Measurements from ENCODE around the gene MARVELD3.
"Not testable (repeated sequence)": the region's sequence is repeated elsewhere in the genome, so short reads cannot be mapped to it uniquely, and the experiment has no call there.

Gene MARVELD3, protein sequence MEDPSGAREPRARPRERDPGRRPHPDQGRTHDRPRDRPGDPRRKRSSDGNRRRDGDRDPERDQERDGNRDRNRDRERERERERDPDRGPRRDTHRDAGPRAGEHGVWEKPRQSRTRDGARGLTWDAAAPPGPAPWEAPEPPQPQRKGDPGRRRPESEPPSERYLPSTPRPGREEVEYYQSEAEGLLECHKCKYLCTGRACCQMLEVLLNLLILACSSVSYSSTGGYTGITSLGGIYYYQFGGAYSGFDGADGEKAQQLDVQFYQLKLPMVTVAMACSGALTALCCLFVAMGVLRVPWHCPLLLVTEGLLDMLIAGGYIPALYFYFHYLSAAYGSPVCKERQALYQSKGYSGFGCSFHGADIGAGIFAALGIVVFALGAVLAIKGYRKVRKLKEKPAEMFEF

GRCh38 chr16:71626018-71626857 lies at the start of gene MARVELD3:
Gene MARVELD3, plus strand, starts transcription at chr16:71626184. Its CDS starts 46 bp downstream, at chr16:71626230.
- peak; percentile 54 for DNase-seq

DNA sequence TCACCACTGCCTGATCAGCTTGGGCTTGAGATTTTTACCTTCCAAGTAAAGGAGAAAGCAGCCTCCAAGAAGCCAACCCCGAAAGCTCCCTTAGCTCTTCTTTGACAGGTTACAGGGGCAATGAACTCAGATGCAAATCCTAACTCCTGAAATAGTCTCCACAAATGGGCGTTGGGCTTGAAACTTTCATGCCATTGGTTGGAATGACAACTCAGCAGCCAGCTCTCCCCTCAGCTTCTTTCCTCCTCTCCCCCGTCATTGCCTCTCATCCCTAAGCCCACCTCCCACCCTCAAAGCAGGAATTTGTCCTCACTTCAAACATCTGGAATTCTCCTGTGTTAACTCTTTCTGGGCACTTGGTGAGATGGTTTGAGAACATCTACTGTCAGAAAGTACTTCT lies 49.0 kb upstream of the MARVELD3 start, which contains the start of gene TAT:
TSS of gene TAT (minus strand) at position 122 of the 400 bp plus-strand sequence. CDS start 677 bp downstream, outside the sequence.
- DNase-seq = no peak

GRCh38 chr16:71582553-71582848 lies 43.5 kb upstream of the MARVELD3 start:
- DNase-seq = not testable (repeated sequence)

DNA sequence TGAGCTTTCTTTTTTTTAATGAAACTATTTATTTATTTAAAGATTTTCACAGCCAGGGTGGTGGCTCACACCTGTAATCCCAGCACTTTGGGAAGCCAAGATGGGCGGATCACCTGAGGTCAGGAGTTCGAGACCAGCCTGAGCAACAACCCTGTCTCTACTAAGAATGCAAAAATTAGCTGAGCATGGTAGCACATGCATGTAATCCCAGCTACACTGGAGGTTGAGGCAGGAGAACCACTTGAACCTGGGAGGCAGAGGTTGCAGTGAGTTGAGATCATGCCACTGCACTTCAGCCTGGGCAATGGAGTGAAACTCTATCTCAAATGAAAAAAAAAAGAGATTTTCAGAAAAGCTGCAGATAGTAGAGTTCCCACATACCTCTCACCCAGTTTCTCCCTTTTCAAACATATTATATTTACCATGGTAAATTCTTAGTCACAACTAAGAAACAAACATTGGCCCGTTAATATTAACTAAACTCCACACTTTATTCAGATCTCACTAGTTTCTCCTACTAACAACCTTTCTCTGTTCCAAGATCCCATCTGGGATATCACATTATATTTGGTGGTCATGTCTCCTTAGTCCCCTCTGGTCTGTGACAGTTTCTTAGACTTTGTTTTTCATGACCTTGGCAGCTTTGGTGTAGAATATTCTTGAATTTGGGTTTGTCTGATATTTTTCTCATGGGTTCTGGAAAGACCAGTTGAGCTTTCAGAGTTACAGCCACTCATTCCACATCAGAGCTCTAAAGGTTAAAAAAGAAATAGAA lies 41.3 kb upstream of the MARVELD3 start:
- DNase-seq = no peak

DNA sequence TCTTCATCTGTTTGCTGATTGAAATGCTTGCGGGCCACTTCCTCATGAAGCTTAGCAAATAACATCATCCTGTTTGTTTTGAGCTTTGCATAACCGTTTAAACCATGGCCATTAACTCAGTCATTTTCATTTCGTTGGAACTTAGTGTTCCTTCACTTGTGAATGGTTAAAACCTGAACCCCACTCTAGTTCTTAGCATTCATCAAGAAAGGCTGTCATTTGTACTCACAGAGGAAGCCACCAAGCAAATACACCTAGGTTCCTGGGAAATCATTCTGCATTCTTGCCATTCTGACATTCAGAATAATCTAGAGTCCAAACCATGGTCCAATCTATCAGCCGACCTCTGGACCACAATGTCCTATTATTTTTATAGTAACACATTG lies 40.7 kb upstream of the MARVELD3 start:
- DNase-seq = no peak

- not testable (repeated sequence) for DNase-seq
These were observed 36.6 kb upstream of the MARVELD3 start for GRCh38 chr16:71589334-71589733.

GRCh38 chr16:71590071-71590470 lies 35.9 kb upstream of the MARVELD3 start:
- DNase-seq = not testable (repeated sequence)

DNA sequence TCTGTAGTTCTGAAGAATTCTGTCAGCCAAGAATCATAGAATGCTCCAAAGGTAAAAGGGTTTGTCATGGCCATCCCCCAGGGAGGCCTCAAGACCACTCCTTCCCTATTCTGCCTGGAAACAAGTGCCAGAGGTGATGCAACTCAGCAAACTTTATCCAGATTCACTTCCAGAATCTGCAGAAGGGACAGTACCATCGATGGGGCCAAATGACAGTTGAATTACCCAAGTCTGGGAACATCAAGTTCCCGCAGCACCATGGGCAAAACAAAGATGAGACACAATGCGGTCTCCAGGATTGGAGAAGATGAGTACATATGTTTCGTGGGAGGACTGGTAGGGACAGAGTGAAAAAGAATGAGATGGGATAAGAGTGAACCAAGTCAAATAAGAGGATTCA lies 35.4 kb upstream of the MARVELD3 start:
- DNase-seq = no peak

DNA sequence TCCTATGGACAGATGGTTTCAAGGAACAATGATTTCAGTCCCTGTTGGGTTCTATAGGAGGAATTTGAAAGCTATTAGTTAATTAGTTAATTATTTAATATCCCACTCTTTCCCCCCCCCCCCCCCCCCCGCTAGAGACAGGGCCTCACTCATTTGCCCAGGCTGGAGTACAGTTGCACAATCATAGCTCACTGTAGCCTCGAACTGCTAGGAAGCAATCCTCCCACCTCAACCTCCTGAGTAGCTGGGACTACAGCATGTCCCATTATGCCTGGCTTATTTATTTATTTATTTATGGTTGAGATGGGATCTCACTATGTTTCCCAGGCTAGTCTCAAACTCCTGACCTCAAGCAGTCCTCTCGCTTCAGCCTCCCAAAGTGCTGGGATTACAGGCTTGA lies 34.1 kb upstream of the MARVELD3 start:
- DNase-seq = no peak

- DNase-seq = no peak
These were observed 32.7 kb upstream of the MARVELD3 start for GRCh38 chr16:71593048-71593999.

- DNase-seq = no peak
These were observed 31.9 kb upstream of the MARVELD3 start for GRCh38 chr16:71594000-71594646.

- DNase-seq = not testable (repeated sequence)
These were observed 30.6 kb upstream of the MARVELD3 start for GRCh38 chr16:71595340-71595826.

DNA sequence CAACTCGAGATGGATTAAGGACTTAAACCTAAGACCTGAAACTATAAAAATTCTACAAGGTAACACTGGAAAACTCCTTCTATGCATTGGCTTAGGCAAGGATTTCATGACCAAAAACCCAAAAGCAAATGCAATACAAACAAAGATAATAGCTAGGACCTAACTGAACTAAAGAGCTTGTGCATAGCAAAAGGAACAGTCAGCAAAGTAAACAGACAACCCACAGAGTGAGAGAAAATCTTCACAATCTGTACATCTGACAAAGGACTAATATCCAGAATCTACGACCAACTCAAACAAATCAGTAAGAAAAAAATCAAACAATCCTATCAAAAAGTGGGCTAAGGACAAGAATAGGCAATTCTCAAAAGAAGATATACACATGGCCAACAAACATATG lies 27.6 kb upstream of the MARVELD3 start:
- DNase-seq = not testable (repeated sequence)

DNA sequence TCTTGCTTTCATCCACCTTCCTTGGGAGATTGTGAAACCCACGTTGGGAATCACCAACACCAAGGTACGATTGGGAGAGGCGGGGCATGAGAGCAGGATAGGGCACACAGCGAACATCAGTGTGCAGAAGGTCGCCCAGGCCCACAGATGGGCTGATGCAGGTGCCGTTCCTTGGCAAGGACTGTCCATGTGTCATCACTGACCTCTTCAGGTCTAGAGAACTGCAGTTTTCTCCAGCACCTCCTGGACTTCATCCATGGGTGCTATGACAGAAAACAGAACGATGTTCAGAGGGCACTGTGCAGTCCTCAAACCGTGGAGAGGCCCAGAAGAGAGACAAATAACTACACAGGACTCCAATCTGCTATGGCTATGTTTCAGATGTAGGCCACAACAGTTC lies 25.2 kb upstream of the MARVELD3 start:
- DNase-seq = no peak

DNA sequence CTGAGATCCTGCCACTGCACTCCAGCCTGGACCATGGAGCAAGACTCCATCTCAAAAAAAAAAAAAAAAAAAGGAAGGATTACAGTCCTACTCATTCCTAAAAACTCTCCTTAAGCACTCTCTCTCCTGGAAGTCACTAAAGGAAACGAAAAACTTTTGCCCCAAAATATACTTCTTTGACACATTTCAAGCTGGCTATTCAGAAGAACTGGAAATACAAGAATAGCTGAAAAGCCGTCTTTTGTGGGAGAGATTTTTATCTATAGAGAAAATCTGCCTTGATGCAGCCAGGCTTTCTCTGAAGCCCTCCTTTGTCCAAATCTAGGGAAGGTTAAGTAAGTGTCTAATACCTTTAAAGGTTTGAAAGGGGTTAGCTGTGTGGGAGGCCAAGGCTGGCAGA lies 16.9 kb upstream of the MARVELD3 start:
- DNase-seq = no peak

DNA sequence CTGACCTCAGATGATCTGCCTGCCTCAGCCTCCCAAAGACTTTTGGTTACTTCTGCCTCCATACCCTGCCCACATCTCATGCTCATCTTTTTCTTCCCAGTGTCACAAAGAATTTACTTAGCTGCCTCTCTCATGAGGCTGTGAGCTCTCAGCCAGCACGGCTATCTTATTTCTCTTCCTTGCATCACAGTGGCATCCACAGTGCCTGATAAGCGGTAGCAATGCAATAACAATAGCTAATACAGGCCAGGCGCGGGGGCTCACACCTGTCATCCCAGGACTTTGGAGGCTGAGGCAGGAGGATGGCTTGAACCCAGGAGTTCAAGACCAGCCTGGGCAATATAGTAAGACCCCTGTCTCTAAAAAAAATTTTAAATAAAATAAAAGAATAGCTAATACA lies 15.5 kb upstream of the MARVELD3 start:
- no peak for DNase-seq

DNA sequence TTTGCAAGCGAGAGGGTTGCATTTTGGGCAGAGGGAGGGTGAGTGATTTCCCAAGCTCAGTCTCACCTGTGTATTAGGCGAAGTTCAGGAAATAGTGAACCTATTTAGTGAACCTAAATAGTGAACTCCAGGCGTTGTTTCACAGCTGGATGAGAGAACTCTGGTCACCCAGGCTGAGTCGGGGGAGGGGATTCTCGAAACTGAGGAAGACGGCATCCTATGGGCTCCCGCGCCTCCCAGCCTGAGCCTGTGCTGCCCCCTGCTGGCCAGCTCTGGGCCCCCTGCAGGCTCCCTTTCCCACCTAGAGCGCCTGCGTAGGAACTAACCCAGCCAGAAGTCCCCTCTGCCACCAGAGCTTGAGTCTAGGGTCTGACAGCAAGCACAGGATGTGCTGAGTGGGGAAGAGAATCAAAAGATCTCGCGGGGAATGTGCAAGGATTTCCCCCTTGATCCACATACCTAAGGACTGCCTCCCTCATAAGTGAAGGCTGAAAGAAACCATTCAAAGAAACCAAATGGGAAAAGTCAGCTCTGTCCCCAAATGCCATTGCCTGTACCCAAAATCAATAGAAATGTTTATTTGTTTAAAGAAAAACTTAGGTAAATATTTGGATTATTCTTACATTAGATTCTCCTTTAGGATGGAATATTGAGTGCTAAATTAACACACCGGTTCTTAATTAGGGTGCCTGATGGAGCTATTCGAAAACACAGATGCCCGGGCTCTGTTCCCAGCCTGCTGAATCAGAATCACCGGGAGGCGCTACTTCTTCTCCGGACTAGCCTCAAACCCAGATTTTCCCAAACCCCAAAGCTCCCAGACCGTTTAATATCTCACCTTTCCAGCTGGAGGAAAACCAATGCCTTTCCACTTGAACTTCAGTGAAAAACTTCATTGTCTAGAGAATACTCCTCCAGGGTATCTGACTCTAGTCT lies 14.8 kb upstream of the MARVELD3 start:
- peak; percentile 82 for DNase-seq

- DNase-seq = not testable (repeated sequence)
These were observed 11.0 kb upstream of the MARVELD3 start for GRCh38 chr16:71614956-71615355.

DNA sequence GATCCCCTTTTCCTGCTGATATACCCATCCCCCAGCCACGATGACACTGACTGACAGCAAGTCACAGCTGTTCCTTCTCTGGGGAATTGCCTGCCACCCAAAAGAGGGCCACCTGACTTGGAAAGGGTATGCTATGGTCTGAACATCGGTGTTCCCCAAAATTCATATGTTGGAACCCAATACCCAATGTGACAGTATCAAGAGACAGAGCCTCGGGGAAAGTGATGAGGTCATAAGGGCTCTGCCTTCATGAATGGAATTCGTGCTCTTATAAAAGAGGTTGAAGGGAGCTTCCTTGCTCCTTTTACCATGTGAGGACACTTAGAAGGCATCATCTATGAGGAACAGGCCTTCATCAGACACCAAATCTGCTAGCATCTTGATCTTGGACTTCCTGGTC lies 7.6 kb upstream of the MARVELD3 start:
- no peak for DNase-seq

DNA sequence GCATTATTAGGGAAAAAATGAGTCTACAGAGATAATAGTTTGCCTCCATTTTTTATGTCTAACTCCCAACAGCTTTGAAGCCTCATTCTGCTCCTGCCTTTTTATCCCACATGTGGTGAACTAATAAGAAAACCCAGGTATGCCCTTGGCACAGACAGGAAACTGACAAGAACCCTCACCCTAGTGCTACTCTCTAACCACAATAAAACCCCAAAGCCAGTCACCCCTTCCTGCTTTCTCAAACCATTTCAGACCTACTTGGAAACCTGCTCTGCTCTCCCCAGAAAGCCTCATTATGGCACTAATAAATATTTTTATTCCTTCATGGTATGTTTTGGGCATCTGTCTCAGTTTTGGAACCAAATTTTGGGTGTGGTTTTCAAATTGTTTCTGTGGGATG lies 3.9 kb upstream of the MARVELD3 start:
- DNase-seq = no peak

Measured in activated T-cell treated with anti-CD3 and anti-CD28 coated beads, Interleukin-2, amount 50 U/mL, for 1 hour (primary cell).